HepG2 (cell line): ENCODE data around the gene SLC25A36. TPM values are rescaled to one million over a fixed set of nuclear protein-coding genes. Genes with fewer than 3 reads are reported as not detected.
"Not testable (repeated sequence)": the region's sequence is repeated elsewhere in the genome, so short reads cannot be mapped to it uniquely, and the experiment has no call there.

Source experiments
- ATAC-seq: fragments of 200-7000 bp; cut with Tn5 transposase; 3 replicates; pipeline ENCODE4 v1.9.1; 2020; ENCODE audit warnings: mild to moderate bottlenecking, moderate library complexity
- BruUV-seq: library from RNA; stranded (reverse); fragments of 400-500 nt; replicated peaks from 2 replicates; lab custom pipeline; 2021; lab: Mats Ljungman, UMichigan
- CTCF ChIA-PET: fragments of 300-600 bp; formaldehyde crosslinking; extraction: SDS; loops from one replicate; lab custom pipeline; 2021; ENCODE audit warnings: low total read pairs, inconsistent platforms, low intra/inter-chr PET ratio; lab: Yijun Ruan, JAX
- POLR2A ChIA-PET: fragments of 350-600 bp; sonication (Branson Sonifier 250); formaldehyde crosslinking; loops from one replicate; lab custom pipeline; 2020; ENCODE audit warnings: antibody characterized with exemption, inconsistent platforms; lab: Yijun Ruan, JAX
- DNase-seq: peaks from one replicate; pipeline ENCODE4 v3.0.0-alpha.2; 2015; ENCODE audit warnings: low spot score
- FAIRE-seq: peaks from 3 replicates; lab custom pipeline; 2011; peaks lifted over from hg19 to GRCh38; lab: Jason Lieb, UNC
- H2AFZ ChIP-seq: one replicate; pipeline ENCODE4 v1.6.1; 2011; ENCODE audit warnings: low read length, inconsistent platforms
- H3K27ac ChIP-seq: fragments of 300-600 bp; 3 replicates; pipeline ENCODE4 v1.8.0; 2011; ENCODE audit warnings: mixed run types, mild to moderate bottlenecking, mixed read lengths, low read length, inconsistent platforms; ENCODE audit not compliant: insufficient read depth; ENCODE audit errors: extremely low read length
- H3K27me3 ChIP-seq, 2 experiments: fragments of 200-600 bp in 1 of 2; 2 replicates in 1 of 2; 3 replicates in 1 of 2; pipeline versions ENCODE4 v1.6.0 to v1.8.0; 2011; ENCODE audit warnings: low read length in 2 of 2, mild to moderate bottlenecking in 2 of 2, moderate library complexity in 2 of 2, inconsistent platforms in 1 of 2; ENCODE audit not compliant: insufficient read depth in 2 of 2, control insufficient read depth in 1 of 2
- H3K36me3 ChIP-seq, 2 experiments: fragments of 200-600 bp in 1 of 2; replicated peaks in 1 of 2; 2 replicates in 1 of 2; 3 replicates in 1 of 2; pipeline versions ENCODE4 v1.5.1 to v1.8.0; 2011; ENCODE audit warnings: low read length in 2 of 2, inconsistent platforms in 1 of 2; ENCODE audit not compliant: insufficient read depth in 2 of 2, control insufficient read depth in 1 of 2
- H3K4me1 ChIP-seq: 2 replicates; pipeline ENCODE4 v1.5.1; 2012; ENCODE audit warnings: low read length, inconsistent platforms; ENCODE audit not compliant: insufficient read depth
- H3K4me2 ChIP-seq: 2 replicates; pipeline ENCODE4 v1.6.0; 2011; ENCODE audit warnings: low read depth, low read length, inconsistent platforms
- H3K4me3 ChIP-seq, 3 experiments: fragments of 200-600 bp in 1 of 3; sonication (generic), shearing (Covaris generic) in 1 of 3; replicated peaks in 1 of 3; 2 replicates each; pipeline ENCODE4 v1.5.1; 2011 to 2016; ENCODE audit warnings: low read length in 3 of 3, inconsistent platforms in 2 of 3, low read depth in 2 of 3, mild to moderate bottlenecking in 2 of 3, control low read depth in 1 of 3, mixed read lengths in 1 of 3; ENCODE audit not compliant: insufficient read depth in 1 of 3
- H3K79me2 ChIP-seq: one replicate; pipeline ENCODE4 v1.6.1; 2011; ENCODE audit warnings: low read length, inconsistent platforms; ENCODE audit not compliant: insufficient read depth
- H3K9ac ChIP-seq: 2 replicates; pipeline ENCODE4 v1.6.0; 2011; ENCODE audit warnings: mild to moderate bottlenecking, low read depth, low read length, inconsistent platforms; ENCODE audit not compliant: insufficient read depth
- H3K9me3 ChIP-seq: 2 replicates; pipeline ENCODE4 v1.5.1; 2012; ENCODE audit warnings: mild to moderate bottlenecking, low read length
- H4K20me1 ChIP-seq: 2 replicates; pipeline ENCODE4 v1.6.0; 2011; ENCODE audit warnings: inconsistent platforms, mild to moderate bottlenecking, low read length, moderate library complexity; ENCODE audit not compliant: insufficient read depth
- BRCA1 ChIP-seq: sonication (generic); formaldehyde crosslinking; IDR thresholded peaks from 2 replicates; pipeline ENCODE4 v1.4.0; 2020; ENCODE audit warnings: missing genetic modification reagents
- DMTF1 ChIP-seq: sonication (generic); formaldehyde crosslinking; IDR thresholded peaks from 2 replicates; pipeline ENCODE4 v1.4.0; 2020; ENCODE audit warnings: mild to moderate bottlenecking, missing genetic modification reagents
- MYNN ChIP-seq: sonication (generic); formaldehyde crosslinking; IDR thresholded peaks from 2 replicates; pipeline ENCODE4 v1.4.0; 2020; ENCODE audit warnings: mild to moderate bottlenecking, low read depth, missing genetic modification reagents
- ZNF281 ChIP-seq: sonication (generic); formaldehyde crosslinking; IDR thresholded peaks from 2 replicates; pipeline ENCODE4 v1.4.0; 2020; ENCODE audit warnings: missing genetic modification reagents, borderline replicate concordance
- ZNF569 ChIP-seq: sonication (generic); formaldehyde crosslinking; IDR thresholded peaks from 2 replicates; pipeline ENCODE4 v1.5.0; 2020; ENCODE audit warnings: mild to moderate bottlenecking, missing genetic modification reagents, moderate library complexity, borderline replicate concordance
- ZNF747 ChIP-seq: sonication (generic); formaldehyde crosslinking; IDR thresholded peaks from 2 replicates; pipeline ENCODE4 v1.8.1; 2023; ENCODE audit warnings: missing genetic modification reagents, mild to moderate bottlenecking, borderline replicate concordance
- WGBS: methylation state at CpG from one replicate; pipeline ENCODE4 v1.1.6; 2017; ENCODE audit warnings: low lambda C conversion rate; 5-methylcytosine and 5-hydroxymethylcytosine counted together
- in situ Hi-C: cut with HindIII; loops from 2 replicates; pipeline ENCODE4 v1.10.0; 2017; ENCODE audit warnings: low pct_unique_long_range_greater_than_20kb; ENCODE audit not compliant: extremely low pct_ligation_motif_present
- intact Hi-C: fragments of 100-400 bp; cut with micrococcal nuclease; formaldehyde crosslinking; loops from one replicate; pipeline ENCODE4 v1.10.0; 2022; ENCODE audit not compliant: unreplicated experiment
- polyA plus RNA-seq, 8 experiments: library from polyadenylated mRNA; depleted of rRNA in 3 of 8; stranded (reverse) in 7 of 8; unstranded in 1 of 8; fragments of >200 nt; fragmentation: Illumina TruSeq in 4 of 8; extraction: Trizol in 4 of 8; gene quantifications; 2 replicates each; pipeline versions ENCODE4 v1.2.1 to v1.2.3, GENCODE V29; 2011 to 2016; ENCODE audit warnings: low read depth in 4 of 8, missing spikeins in 1 of 8, mixed read lengths in 1 of 8; ENCODE audit not compliant: insufficient read depth in 1 of 8
- total RNA-seq, 5 experiments: library from RNA; depleted of rRNA; stranded (reverse); fragments of >200 nt; fragmentation: Illumina TruSeq; extraction: Trizol; gene quantifications; 2 replicates each; pipeline ENCODE4 v1.2.3, GENCODE V29; 2016; ENCODE audit warnings: low read depth in 1 of 5
- TF ChIP-seq, protein P1 (sequence below): sonication (generic); formaldehyde crosslinking; IDR thresholded peaks from 2 replicates; pipeline ENCODE4 v1.4.0; 2020; ENCODE audit warnings: low read depth, missing genetic modification reagents

SLC25A36 gene
- total and polyA plus RNA-seq, 2 of the 13 experiments (the other 11 are each of a cell fraction or from before 2014, with no cell fraction given): 30.6 to 85.6 TPM

DNA sequence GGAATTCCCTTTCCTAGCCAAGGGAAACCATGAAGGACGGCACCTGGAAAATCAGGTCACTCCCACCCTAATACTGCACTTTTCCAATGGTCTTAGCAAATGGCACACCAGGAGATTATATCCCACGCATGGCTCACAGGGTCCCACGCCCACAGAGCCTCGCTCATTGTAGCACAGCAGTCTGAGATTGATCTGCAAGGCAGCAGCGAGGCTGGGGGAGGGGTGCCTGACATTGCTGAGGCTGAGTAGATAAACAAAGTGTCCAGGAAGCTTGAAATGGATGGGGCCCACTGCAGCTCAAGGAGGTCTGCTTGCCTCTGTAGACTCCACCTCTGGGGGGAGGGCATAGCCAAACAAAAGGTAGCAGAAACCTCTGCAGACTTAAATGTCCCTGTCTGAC, 46.2 kb downstream of the SLC25A36 start:
- H2AFZ ChIP-seq, intact Hi-C loops: not testable (repeated sequence)
- TF ChIP-seq ZNF281: peak; percentile 59; the same call in 1 of the 2 replicates
- TF ChIP-seq, all 625 proteins: peak for 1; not testable (repeated sequence) for 624
- H4K20me1 ChIP-seq, H3K36me3 ChIP-seq, H3K4me1 ChIP-seq, H3K27ac ChIP-seq, BruUV-seq, H3K9ac ChIP-seq, FAIRE-seq, POLR2A ChIA-PET, H3K27me3 ChIP-seq, in situ Hi-C loops, H3K4me2 ChIP-seq, DNase-seq, H3K4me3 ChIP-seq, H3K9me3 ChIP-seq, CTCF ChIA-PET, H3K79me2 ChIP-seq, ATAC-seq: not testable (repeated sequence)
- WGBS: 25% methylated on average over 5 of the region's 5 CpGs

DNA sequence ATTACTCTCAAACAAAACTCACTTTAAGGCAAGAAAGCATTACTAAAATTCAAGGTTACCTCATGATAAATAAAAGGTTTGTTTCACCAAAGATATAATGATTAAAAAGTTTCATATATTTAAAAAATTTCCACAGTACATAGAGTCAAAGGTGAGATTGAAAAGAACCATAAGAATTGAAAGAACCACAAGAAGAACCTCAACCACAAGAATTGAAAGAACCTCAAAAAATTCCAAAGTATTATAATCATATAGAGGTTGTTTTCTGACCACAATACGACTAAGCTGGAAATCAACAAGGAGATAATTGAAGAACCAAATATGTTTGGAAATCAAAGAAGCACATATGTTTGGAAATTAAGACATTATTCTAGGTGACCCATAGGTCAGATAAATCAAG, 52.7 kb downstream of the SLC25A36 start:
- H3K36me3 ChIP-seq: no peaks in the 10 kb centered on the region
- no peak overlapping the region for H3K27ac ChIP-seq
- intact Hi-C loops: no loop called here
- no peaks in the 10 kb centered on the region for H3K79me2 ChIP-seq
- BruUV-seq: no TSS peak
- no peaks in the 10 kb centered on the region for H3K4me1 ChIP-seq
- DNase-seq (no peak), FAIRE-seq (no peak), ATAC-seq (no peak)
- H4K20me1 ChIP-seq: no peaks in the 10 kb centered on the region
- no peak overlapping the region for H3K4me2 ChIP-seq
- 0% methylated on average over 1 of the region's 1 CpG for WGBS
- no peak overlapping the region for H3K4me3 ChIP-seq
- no peak overlapping the region for H3K9ac ChIP-seq
- H3K9me3 ChIP-seq: peaks cover 4% of the 10 kb centered on the region; the same call in 1 of the 2 replicates
- in situ Hi-C loops: no loop called here
- POLR2A ChIA-PET: no interaction called here
- no peaks in the 10 kb centered on the region for H3K27me3 ChIP-seq
- H2AFZ ChIP-seq: no peak overlapping the region
- CTCF ChIA-PET: no interaction called here
- TF ChIP-seq DMTF1 (CRISPR knock-in tag) (no peak), BRCA1 (CRISPR knock-in tag) (no peak), ZNF569 (CRISPR knock-in tag) (no peak), MYNN (CRISPR knock-in tag) (no peak), ZNF747 (CRISPR knock-in tag) (no peak)
- TF ChIP-seq, protein P1, sequence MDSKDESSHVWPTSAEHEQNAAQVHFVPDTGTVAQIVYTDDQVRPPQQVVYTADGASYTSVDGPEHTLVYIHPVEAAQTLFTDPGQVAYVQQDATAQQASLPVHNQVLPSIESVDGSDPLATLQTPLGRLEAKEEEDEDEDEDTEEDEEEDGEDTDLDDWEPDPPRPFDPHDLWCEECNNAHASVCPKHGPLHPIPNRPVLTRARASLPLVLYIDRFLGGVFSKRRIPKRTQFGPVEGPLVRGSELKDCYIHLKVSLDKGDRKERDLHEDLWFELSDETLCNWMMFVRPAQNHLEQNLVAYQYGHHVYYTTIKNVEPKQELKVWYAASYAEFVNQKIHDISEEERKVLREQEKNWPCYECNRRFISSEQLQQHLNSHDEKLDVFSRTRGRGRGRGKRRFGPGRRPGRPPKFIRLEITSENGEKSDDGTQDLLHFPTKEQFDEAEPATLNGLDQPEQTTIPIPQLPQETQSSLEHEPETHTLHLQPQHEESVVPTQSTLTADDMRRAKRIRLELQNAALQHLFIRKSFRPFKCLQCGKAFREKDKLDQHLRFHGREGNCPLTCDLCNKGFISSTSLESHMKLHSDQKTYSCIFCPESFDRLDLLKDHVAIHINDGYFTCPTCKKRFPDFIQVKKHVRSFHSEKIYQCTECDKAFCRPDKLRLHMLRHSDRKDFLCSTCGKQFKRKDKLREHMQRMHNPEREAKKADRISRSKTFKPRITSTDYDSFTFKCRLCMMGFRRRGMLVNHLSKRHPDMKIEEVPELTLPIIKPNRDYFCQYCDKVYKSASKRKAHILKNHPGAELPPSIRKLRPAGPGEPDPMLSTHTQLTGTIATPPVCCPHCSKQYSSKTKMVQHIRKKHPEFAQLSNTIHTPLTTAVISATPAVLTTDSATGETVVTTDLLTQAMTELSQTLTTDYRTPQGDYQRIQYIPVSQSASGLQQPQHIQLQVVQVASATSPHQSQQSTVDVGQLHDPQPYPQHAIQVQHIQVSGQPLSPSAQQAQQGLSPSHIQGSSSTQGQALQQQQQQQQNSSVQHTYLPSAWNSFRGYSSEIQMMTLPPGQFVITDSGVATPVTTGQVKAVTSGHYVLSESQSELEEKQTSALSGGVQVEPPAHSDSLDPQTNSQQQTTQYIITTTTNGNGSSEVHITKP: no peak
